GM18507 (cell line): ENCODE measurements around the gene SCN2B.
"Not testable (repeated sequence)": the region's sequence is repeated elsewhere in the genome, so short reads cannot be mapped to it uniquely, and the experiment has no call there.

Source experiments
- DNase-seq: peaks from one replicate; pipeline ENCODE4 v3.0.0; 2011; ENCODE audit warnings: low read depth; ENCODE audit not compliant: insufficient read length; ENCODE audit errors: extremely low spot score
- FAIRE-seq: peaks from 2 replicates; lab custom pipeline; 2011; peaks lifted over from hg19 to GRCh38; lab: Jason Lieb, UNC

Gene SCN2B

GRCh38 chr11:118209033-118209432 is 32.6 kb upstream of the SCN2B start:
- FAIRE-seq, result no peak
- no peak for DNase-seq

GRCh38 chr11:118207079-118207478 is 30.6 kb upstream of the SCN2B start:
- no peak for FAIRE-seq

GRCh38 chr11:118206391-118207031 is 30.1 kb upstream of the SCN2B start:
- FAIRE-seq (peak; percentile 73), DNase-seq (no peak)

More at GRCh38 chr11:118207079-118207478, 30.6 kb upstream of the SCN2B start:
- no peak for DNase-seq

- peak; percentile 39 for FAIRE-seq
- no peak for DNase-seq
Observed at GRCh38 chr11:118205606-118206378, 29.4 kb upstream of the SCN2B start.

GRCh38 chr11:118202599-118203422 is 26.4 kb upstream of the SCN2B start:
- FAIRE-seq (peak; percentile 87), DNase-seq (no peak)

GRCh38 chr11:118201966-118202365 is 25.5 kb upstream of the SCN2B start:
- DNase-seq (no peak), FAIRE-seq (no peak)

- no peak for FAIRE-seq
- no peak for DNase-seq
Observed at GRCh38 chr11:118200901-118201680, 24.7 kb upstream of the SCN2B start.

- FAIRE-seq (no peak), DNase-seq (no peak)
Observed at GRCh38 chr11:118200497-118200896, 24.1 kb upstream of the SCN2B start.

- FAIRE-seq, result no peak
Observed at GRCh38 chr11:118199135-118199534, 22.7 kb upstream of the SCN2B start.

GRCh38 chr11:118198370-118198769 is 21.9 kb upstream of the SCN2B start:
- FAIRE-seq, result peak; percentile 83
- DNase-seq, result peak; percentile 63

More at GRCh38 chr11:118199135-118199534, 22.7 kb upstream of the SCN2B start:
- DNase-seq, result no peak

GRCh38 chr11:118194835-118195627 is 18.6 kb upstream of the SCN2B start:
- DNase-seq, result no peak
- FAIRE-seq, result no peak

- DNase-seq, result no peak
Observed at GRCh38 chr11:118193910-118194566, 17.6 kb upstream of the SCN2B start.

GRCh38 chr11:118192817-118193216 is 16.4 kb upstream of the SCN2B start:
- DNase-seq, FAIRE-seq: not testable (repeated sequence)

More at GRCh38 chr11:118193910-118194566, 17.6 kb upstream of the SCN2B start:
- FAIRE-seq, result no peak

GRCh38 chr11:118190942-118191506 is 14.6 kb upstream of the SCN2B start:
- not testable (repeated sequence) for FAIRE-seq, DNase-seq

- FAIRE-seq (no peak), DNase-seq (no peak)
Observed at GRCh38 chr11:118186346-118187107, 10.1 kb upstream of the SCN2B start.

- no peak for DNase-seq
- FAIRE-seq, result no peak
Observed at GRCh38 chr11:118184784-118185579, 8.5 kb upstream of the SCN2B start.
